K562 (cell line): Measurements from ENCODE around the gene ID2. TPM values are rescaled to one million over a fixed set of nuclear protein-coding genes. Genes with fewer than 3 reads are reported as not detected.

Experiments
- ATAC-seq: fragments of 200-7000 bp; cut with Tn5 transposase; 3 replicates; pipeline ENCODE4 v1.9.1; 2020; ENCODE audit warnings: moderate library complexity
- BruUV-seq: library from RNA; stranded (reverse); fragments of 400-500 nt; replicated peaks from 2 replicates; lab custom pipeline; 2021; lab: Mats Ljungman, UMichigan
- CTCF ChIA-PET: fragments of 300-600 bp; formaldehyde crosslinking; extraction: SDS; loops from one replicate; lab custom pipeline; 2021; ENCODE audit warnings: low intra/inter-chr PET ratio; lab: Yijun Ruan, JAX
- POLR2A ChIA-PET: fragments of 300-600, 350-650 bp; sonication (Branson Sonifier 250); formaldehyde crosslinking; extraction: SDS; loops from one replicate; lab custom pipeline; 2021; ENCODE audit warnings: antibody characterized with exemption, inconsistent platforms; lab: Yijun Ruan, JAX
- DNase-seq, 4 experiments: peaks; one replicate each; pipeline versions ENCODE4 v3.0.0 to v3.0.0-alpha.2; 2011 to 2018; ENCODE audit warnings: low spot score in 3 of 4, mixed read lengths in 3 of 4; ENCODE audit errors: extremely low read depth in 1 of 4
- FAIRE-seq: peaks from 2 replicates; lab custom pipeline; 2011; peaks lifted over from hg19 to GRCh38; lab: Jason Lieb, UNC
- H2AFZ ChIP-seq: 2 replicates; pipeline ENCODE4 v1.6.0; 2011; ENCODE audit warnings: low read depth, low read length, control low read depth, inconsistent platforms
- H3K27ac ChIP-seq: fragments of 200-600 bp; 3 replicates; pipeline ENCODE4 v1.8.0; 2011; ENCODE audit warnings: low read depth, mild to moderate bottlenecking, control low read depth, inconsistent platforms, low read length, moderate library complexity, mixed read lengths; ENCODE audit errors: extremely low read depth
- H3K27me3 ChIP-seq, 2 experiments: fragments of 300-600 bp in 1 of 2; 2 replicates in 1 of 2; 3 replicates in 1 of 2; pipeline versions ENCODE4 v1.6.0 to v1.8.0; 2011; ENCODE audit warnings: inconsistent platforms in 2 of 2, low read length in 2 of 2, mild to moderate bottlenecking in 1 of 2, mixed read lengths in 1 of 2, moderate library complexity in 1 of 2; ENCODE audit not compliant: control insufficient read depth in 2 of 2, insufficient read depth in 2 of 2
- H3K36me3 ChIP-seq: fragments of 300-600 bp; 3 replicates; pipeline ENCODE4 v1.8.0; 2011; ENCODE audit warnings: mild to moderate bottlenecking, low read length, inconsistent platforms; ENCODE audit not compliant: control insufficient read depth, insufficient read depth
- H3K4me1 ChIP-seq, 2 experiments: fragments of 200-600 bp in 1 of 2; replicated peaks in 1 of 2; 2 replicates in 1 of 2; 3 replicates in 1 of 2; pipeline versions ENCODE4 v1.5.1 to v1.8.0; 2011; ENCODE audit warnings: inconsistent platforms in 2 of 2, low read length in 2 of 2, mild to moderate bottlenecking in 1 of 2, mixed read lengths in 1 of 2, moderate library complexity in 1 of 2; ENCODE audit not compliant: control insufficient read depth in 2 of 2, insufficient read depth in 2 of 2
- H3K4me2 ChIP-seq: 2 replicates; pipeline ENCODE4 v1.6.1; 2011; ENCODE audit warnings: low read length, control low read depth, inconsistent platforms, mixed read lengths; ENCODE audit not compliant: insufficient read depth
- H3K4me3 ChIP-seq: fragments of 200-600 bp; sonication (generic), shearing (Covaris generic); 2 replicates; pipeline ENCODE4 v1.5.1; 2016; ENCODE audit warnings: control low read depth, inconsistent platforms
- H3K79me2 ChIP-seq: fragments of 200-600 bp; 3 replicates; pipeline ENCODE4 v1.8.0; 2011; ENCODE audit warnings: low read length, inconsistent platforms; ENCODE audit not compliant: control insufficient read depth, insufficient read depth
- H3K9ac ChIP-seq, 2 experiments: 2 replicates each; pipeline versions ENCODE4 v1.6.0 to v1.6.1; 2011; ENCODE audit warnings: low read depth in 2 of 2, low read length in 2 of 2, control low read depth in 1 of 2, inconsistent platforms in 1 of 2, mild to moderate bottlenecking in 1 of 2, mixed read lengths in 1 of 2; ENCODE audit not compliant: insufficient read depth in 1 of 2
- H3K9me1 ChIP-seq: one replicate; pipeline ENCODE4 v1.6.0; 2011; ENCODE audit warnings: inconsistent platforms, mild to moderate bottlenecking, low read length, moderate library complexity; ENCODE audit not compliant: control insufficient read depth, insufficient read depth
- H3K9me3 ChIP-seq: replicated peaks from 2 replicates; pipeline ENCODE4 v1.5.1; 2011; ENCODE audit warnings: low read depth, low read length, inconsistent platforms; ENCODE audit not compliant: control insufficient read depth, insufficient read depth
- H4K20me1 ChIP-seq: replicated peaks from 2 replicates; pipeline ENCODE4 v1.6.1; 2011; ENCODE audit warnings: low read length, inconsistent platforms, mixed read lengths; ENCODE audit not compliant: control insufficient read depth, insufficient read depth
- L3MBTL2 ChIP-seq: fragments of 450-650 bp; IDR thresholded peaks from 2 replicates; pipeline ENCODE4 v1.6.1; 2016; ENCODE audit warnings: mild to moderate bottlenecking, moderate library complexity
- WGBS: fragments of 100-300 bp; shearing (Covaris generic); methylation state at CpG from one replicate; pipeline ENCODE4 v1.1.6; 2016; ENCODE audit warnings: low coverage, mixed read lengths; ENCODE audit not compliant: insufficient coverage; ENCODE audit errors: missing lambda C conversion rate; 5-methylcytosine and 5-hydroxymethylcytosine counted together
- in situ Hi-C: fragments of 300-500 bp; cut with MboI; formaldehyde crosslinking; loops from 4 replicates; pipeline ENCODE4 v1.15.0; 2018; ENCODE audit warnings: inconsistent platforms, mixed read lengths
- intact Hi-C: fragments of 100-400 bp; cut with micrococcal nuclease; formaldehyde crosslinking; loops from 2 replicates; pipeline ENCODE4 v1.14.2; 2022
- polyA plus RNA-seq, 8 experiments: library from polyadenylated mRNA; depleted of rRNA in 4 of 8; stranded (reverse) in 5 of 8; unstranded in 3 of 8; fragments of >200 nt; fragmentation: Nextera tagmentation in 2 of 8; fragmentation: Illumina TruSeq in 1 of 8; extraction: Ambion mirVana in 2 of 8; extraction: Trizol in 1 of 8; gene quantifications; 2 replicates each; pipeline versions ENCODE4 v1.2.1 to v1.2.3, GENCODE V29; 2011 to 2014; ENCODE audit warnings: inconsistent platforms in 1 of 8, missing spikeins in 1 of 8
- total RNA-seq, 7 experiments: library from RNA; depleted of rRNA in 6 of 7; stranded (reverse); fragments of >200 nt in 6 of 7; fragmentation: Illumina TruSeq in 2 of 7; extraction: Trizol in 2 of 7; gene quantifications; 2 replicates each; pipeline versions ENCODE4 v1.2.1 to v1.2.3, GENCODE V29; 2011 to 2021; ENCODE audit warnings: low replicate concordance in 1 of 7
- TF ChIP-seq, protein P1 (sequence below): fragments of 250-450 bp; sonication (Bioruptor Pico); IDR thresholded peaks from 2 replicates; pipeline ENCODE4 v1.6.1; 2021; ENCODE audit warnings: mild to moderate bottlenecking

The ID2 gene
- total and polyA plus RNA-seq, 9 of the 15 experiments (the other 6 are each of a cell fraction or from before 2014, with no cell fraction given): 8.0 to 35.7 (median 16.6) TPM

DNA sequence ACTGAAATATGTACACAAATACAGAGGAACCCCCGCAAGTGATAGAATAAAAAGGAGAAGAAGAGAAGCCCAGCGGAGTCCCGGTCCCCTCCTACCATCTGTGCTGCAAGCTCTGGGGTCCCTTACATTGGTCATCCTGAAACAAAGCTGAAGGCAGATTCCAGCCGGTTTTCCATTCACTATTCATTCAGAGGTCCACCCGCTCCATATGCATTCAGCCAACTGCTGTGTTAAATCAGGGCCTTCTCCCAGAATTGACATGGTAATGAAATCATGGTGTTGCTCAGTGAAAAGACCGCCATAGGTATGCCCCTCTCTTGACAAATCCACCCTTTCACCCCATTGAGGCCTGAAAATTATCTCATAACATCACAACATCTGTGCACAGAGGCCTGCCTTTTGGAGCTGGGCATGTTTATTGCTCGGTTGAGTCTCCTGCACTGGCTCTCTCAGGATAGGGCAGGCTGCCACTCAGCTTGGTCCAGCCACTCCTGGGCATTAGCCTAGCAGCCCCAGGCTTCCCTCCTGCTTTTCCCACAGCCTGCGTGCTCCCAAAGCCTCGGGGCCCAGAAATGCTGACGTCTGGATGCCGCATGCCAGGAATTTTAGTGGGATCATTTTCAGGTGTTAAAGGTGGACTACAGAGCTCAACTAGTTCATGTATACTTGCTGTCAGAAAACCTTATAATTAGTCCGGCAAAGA is 39.3 kb upstream of the ID2 start:
- FAIRE-seq: no peak
- POLR2A ChIA-PET: interaction anchor here (1.3 to 2.4 kb wide), 3 partner anchors 9 to 39 kb away, joined by 3 to 7 read pairs (median 6); partner anchors contain the start of gene ID2
- H3K9me1 ChIP-seq: peaks cover 3% of the 10 kb centered on the region

More for the DNA sequence above, 39.3 kb upstream of the ID2 start:
- peaks cover 3 to 24% of the 10 kb centered on the region in 2 experiments; a peak in 3 of 5 replicates for H3K4me1 ChIP-seq
- H3K79me2 ChIP-seq: no peaks in the 10 kb centered on the region
- H3K9ac ChIP-seq: no peak overlapping the region
- no peak for TF ChIP-seq L3MBTL2
- TF ChIP-seq, protein P1, sequence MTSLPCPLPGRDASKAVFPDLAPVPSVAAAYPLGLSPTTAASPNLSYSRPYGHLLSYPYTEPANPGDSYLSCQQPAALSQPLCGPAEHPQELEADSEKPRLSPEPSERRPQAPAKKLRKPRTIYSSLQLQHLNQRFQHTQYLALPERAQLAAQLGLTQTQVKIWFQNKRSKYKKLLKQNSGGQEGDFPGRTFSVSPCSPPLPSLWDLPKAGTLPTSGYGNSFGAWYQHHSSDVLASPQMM (CRISPR knock-in tag): no peak
- no peak overlapping the region for H3K4me3 ChIP-seq
- no TSS peak for BruUV-seq
- intact Hi-C loops (no loop called here), in situ Hi-C loops (no loop called here)
- no peaks in the 10 kb centered on the region for H3K36me3 ChIP-seq
- H3K4me2 ChIP-seq: no peak overlapping the region
- H2AFZ ChIP-seq: no peak overlapping the region
- no peaks in the 10 kb centered on the region for H4K20me1 ChIP-seq
- H3K9me3 ChIP-seq: no peaks in the 10 kb centered on the region
- DNase-seq: no peak
- H3K27me3 ChIP-seq: peaks cover 26 to 38% of the 10 kb centered on the region in 2 experiments; a peak in 4 of 5 replicates
- CTCF ChIA-PET: no interaction called here
- WGBS: 34% methylated on average over 10 of the region's 12 CpGs
- ATAC-seq: no peak
- no peak overlapping the region for H3K27ac ChIP-seq
